Activated naive CD4-positive, alpha-beta T cell treated with anti-CD3 and anti-CD28 coated beads, Interleukin-2, amount 50 U/mL, for 24 hours (primary cell): Measurements from ENCODE around the gene AMIGO3.

ENCODE experiments used
- H3K27ac Mint-ChIP-seq: one replicate; pipeline ENCODE4 v1.8.0; 2021; ENCODE audit warnings: mild to moderate bottlenecking, mixed read lengths
- H3K27me3 Mint-ChIP-seq: one replicate; pipeline ENCODE4 v1.8.0; 2021; ENCODE audit warnings: mixed read lengths
- H3K36me3 Mint-ChIP-seq: one replicate; pipeline ENCODE4 v1.8.0; 2021; ENCODE audit warnings: mixed read lengths
- H3K4me1 Mint-ChIP-seq: one replicate; pipeline ENCODE4 v1.8.0; 2021; ENCODE audit warnings: mixed read lengths
- H3K4me3 Mint-ChIP-seq: one replicate; pipeline ENCODE4 v1.8.0; 2021; ENCODE audit warnings: mild to moderate bottlenecking, mixed read lengths
- H3K9me3 Mint-ChIP-seq: one replicate; pipeline ENCODE4 v1.8.0; 2021; ENCODE audit warnings: mixed read lengths

The AMIGO3 gene

GRCh38 chr3:49717959-49718857 lies 1.3 kb downstream of the AMIGO3 start:
- H3K9me3 Mint-ChIP-seq: no peaks in the 10 kb centered on the region
- H3K4me3 Mint-ChIP-seq: peak overlapping the region; percentile 84
- peaks cover 26% of the 10 kb centered on the region for H3K4me1 Mint-ChIP-seq
- no peaks in the 10 kb centered on the region for H3K27me3 Mint-ChIP-seq
- peak overlapping the region; percentile 46 for H3K27ac Mint-ChIP-seq
- peaks cover 2% of the 10 kb centered on the region for H3K36me3 Mint-ChIP-seq

DNA sequence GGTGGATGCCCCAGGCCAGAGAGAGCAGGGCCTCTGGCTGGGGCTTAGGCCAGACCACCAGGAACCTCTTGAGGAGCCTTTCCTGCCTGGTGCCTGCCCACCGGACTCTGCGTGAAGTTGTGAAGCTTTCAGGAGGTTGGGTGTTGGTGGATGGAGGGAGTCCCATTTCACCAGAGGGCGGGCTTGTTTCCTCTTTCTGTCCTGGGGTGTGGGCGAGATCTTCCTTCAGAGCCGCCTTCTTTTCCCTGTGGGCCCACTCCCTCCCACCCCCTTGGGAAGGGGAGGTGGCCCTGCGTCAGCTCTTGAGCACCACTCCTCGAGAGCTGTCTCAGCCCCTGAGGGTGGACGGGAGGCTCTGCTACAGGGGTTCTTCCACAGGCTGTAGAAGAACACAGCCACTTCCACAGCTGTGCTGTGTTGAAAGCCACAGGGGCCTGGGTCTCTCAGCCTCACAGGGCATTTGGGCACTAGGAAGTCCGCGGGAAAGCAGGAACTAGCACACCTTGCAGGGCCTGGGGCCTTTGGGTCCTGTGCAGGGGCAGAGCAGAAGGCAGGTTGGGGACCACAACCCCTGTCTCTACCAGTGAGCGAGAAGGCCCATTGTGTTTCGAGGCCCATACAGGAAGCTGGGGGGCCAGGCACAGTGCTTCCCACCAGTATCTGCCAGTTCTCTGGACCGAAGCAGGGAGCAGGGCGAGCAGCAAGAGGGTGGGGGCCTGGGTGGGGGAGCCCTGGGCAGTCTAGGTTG lies 2.1 kb downstream of the AMIGO3 start:
- no peaks in the 10 kb centered on the region for H3K27me3 Mint-ChIP-seq
- H3K4me3 Mint-ChIP-seq: no peak overlapping the region
- peaks cover 2% of the 10 kb centered on the region for H3K36me3 Mint-ChIP-seq
- H3K4me1 Mint-ChIP-seq: peaks cover 17% of the 10 kb centered on the region
- no peaks in the 10 kb centered on the region for H3K9me3 Mint-ChIP-seq
- no peak overlapping the region for H3K27ac Mint-ChIP-seq

DNA sequence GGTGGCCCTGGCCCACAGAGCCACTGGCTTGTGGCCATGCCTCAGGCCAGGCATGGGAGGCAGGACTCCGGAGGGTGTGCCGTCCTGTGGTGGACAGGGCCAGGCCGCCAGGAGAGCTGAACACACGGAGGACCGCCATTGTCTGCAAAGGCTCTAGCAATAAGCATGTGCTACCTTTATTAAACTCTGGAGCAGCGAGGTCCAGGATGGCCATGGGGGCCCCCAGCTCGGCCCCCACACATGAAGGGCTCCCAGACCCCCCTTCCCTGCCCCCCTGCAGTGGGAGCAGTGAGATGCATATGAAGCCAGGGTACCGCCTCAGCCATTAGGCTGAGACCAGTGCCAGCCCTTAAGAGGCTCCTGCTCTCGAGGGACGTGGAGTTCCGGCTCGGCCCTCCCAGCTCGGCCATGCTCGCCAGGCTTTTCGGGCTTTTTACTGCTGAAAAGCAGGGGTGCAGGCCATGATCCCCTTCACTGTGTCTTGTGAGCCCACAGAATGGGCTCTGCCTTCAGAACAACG lies 2.7 kb downstream of the AMIGO3 start:
- H3K36me3 Mint-ChIP-seq: peaks cover 2% of the 10 kb centered on the region
- no peak overlapping the region for H3K27ac Mint-ChIP-seq
- H3K4me3 Mint-ChIP-seq: no peak overlapping the region
- no peaks in the 10 kb centered on the region for H3K9me3 Mint-ChIP-seq
- H3K4me1 Mint-ChIP-seq: peaks cover 15% of the 10 kb centered on the region
- H3K27me3 Mint-ChIP-seq: no peaks in the 10 kb centered on the region

DNA sequence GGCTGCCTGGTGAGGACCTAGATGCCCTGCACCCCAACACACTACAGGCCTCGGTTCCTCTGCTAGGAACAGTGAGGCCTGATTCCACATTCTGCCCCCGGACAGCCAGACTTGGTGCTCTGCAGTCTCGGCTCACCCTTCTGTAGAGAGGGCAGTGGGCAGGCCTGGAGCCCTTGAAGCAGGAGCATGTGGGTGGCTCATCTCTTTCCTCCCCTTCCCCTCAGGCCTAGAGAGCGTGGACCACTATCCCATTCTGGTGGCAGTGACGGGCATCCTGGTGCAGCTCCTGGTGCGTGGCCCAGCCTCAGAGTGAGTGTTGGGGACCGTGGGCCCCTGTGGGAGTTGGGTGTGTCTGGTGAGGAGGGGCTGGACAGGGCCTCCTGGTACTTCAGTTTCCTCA lies 3.3 kb downstream of the AMIGO3 start:
- peaks cover 19% of the 10 kb centered on the region for H3K4me1 Mint-ChIP-seq
- no peak overlapping the region for H3K4me3 Mint-ChIP-seq
- H3K36me3 Mint-ChIP-seq: peaks cover 1% of the 10 kb centered on the region
- no peaks in the 10 kb centered on the region for H3K27me3 Mint-ChIP-seq
- H3K9me3 Mint-ChIP-seq: no peaks in the 10 kb centered on the region
- H3K27ac Mint-ChIP-seq: peak overlapping the region; percentile 17

- Mint-ChIP-seq H3K4me1 (peaks cover 19% of the 10 kb centered on the region), H3K27ac (no peak overlapping the region), H3K27me3 (no peaks in the 10 kb centered on the region), H3K4me3 (no peak overlapping the region), H3K36me3 (peaks cover 2% of the 10 kb centered on the region), H3K9me3 (no peaks in the 10 kb centered on the region)
Measured at GRCh38 chr3:49715611-49716121, 3.8 kb downstream of the AMIGO3 start.

GRCh38 chr3:49714728-49715550 lies 4.5 kb downstream of the AMIGO3 start:
- Mint-ChIP-seq H3K4me3 (no peak overlapping the region), H3K27ac (no peak overlapping the region), H3K4me1 (peaks cover 19% of the 10 kb centered on the region), H3K27me3 (no peaks in the 10 kb centered on the region), H3K9me3 (no peaks in the 10 kb centered on the region), H3K36me3 (peaks cover 2% of the 10 kb centered on the region)

- Mint-ChIP-seq H3K36me3 (peaks cover 2% of the 10 kb centered on the region), H3K9me3 (no peaks in the 10 kb centered on the region), H3K4me3 (no peak overlapping the region), H3K27ac (no peak overlapping the region), H3K27me3 (no peaks in the 10 kb centered on the region), H3K4me1 (peaks cover 5% of the 10 kb centered on the region)
Measured at GRCh38 chr3:49713336-49714105, 6.0 kb downstream of the AMIGO3 start.

DNA sequence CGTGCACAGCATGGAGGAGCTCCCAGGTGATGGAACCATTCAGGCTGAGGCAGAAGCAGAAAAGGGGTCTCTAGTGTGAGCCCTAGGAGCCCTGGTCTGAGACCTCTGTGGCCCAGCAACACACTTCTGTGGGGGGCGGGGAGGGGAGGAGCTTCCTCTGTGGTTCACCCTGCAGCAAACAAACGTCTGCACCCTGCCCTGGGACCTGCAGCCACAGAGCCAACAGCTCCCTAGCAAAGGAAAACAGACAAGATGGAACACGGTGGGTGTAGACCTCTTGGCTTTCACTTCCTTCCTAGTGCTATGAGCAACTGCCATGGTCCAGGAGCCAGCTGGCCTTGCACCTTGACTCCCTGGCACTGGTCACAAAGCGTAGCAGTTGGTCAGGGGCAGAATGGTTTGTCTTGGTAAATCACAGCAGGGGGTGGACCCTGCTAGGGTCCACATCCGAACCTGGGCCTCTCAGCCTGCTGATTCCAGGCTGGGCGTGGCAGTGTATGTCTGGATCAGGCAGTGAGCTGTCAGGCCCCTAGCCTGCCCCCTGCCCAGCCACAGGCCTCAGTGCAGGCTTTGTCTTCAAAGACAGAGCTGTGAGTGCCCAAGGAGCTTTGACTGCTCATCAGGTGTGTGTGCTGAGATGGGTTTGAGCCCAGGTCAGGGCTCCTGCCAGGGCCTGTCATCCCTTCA lies 6.7 kb downstream of the AMIGO3 start:
- Mint-ChIP-seq H3K36me3 (peaks cover 3% of the 10 kb centered on the region), H3K4me3 (no peak overlapping the region), H3K27ac (no peak overlapping the region), H3K4me1 (peaks cover 3% of the 10 kb centered on the region), H3K27me3 (no peaks in the 10 kb centered on the region), H3K9me3 (no peaks in the 10 kb centered on the region)

- Mint-ChIP-seq H3K4me1 (peaks cover 3% of the 10 kb centered on the region), H3K9me3 (no peaks in the 10 kb centered on the region), H3K27me3 (no peaks in the 10 kb centered on the region), H3K27ac (no peak overlapping the region), H3K36me3 (peaks cover 5% of the 10 kb centered on the region), H3K4me3 (no peak overlapping the region)
Measured at GRCh38 chr3:49712166-49712565, 7.3 kb downstream of the AMIGO3 start.

DNA sequence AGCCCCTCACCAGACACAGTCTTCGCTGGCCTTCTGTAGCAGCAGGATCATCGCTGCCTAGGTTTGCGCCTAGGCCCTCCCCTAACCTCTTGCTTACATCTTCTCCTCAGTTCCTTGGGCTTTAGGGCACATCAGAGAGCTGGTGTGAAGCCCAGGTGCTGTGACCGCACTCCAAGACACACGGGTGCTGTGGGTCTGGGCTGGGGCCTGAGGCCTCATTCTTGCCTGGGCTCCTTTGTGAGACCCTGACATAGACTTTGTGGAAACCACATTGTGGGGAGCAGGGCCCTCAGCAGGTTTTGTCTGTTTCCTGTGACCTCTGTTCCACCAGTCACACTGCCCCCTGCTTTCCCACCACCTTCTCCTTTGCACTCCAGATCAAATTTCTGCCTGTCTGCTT lies 8.0 kb downstream of the AMIGO3 start:
- Mint-ChIP-seq H3K4me1 (peaks cover 3% of the 10 kb centered on the region), H3K9me3 (no peaks in the 10 kb centered on the region), H3K4me3 (no peak overlapping the region), H3K36me3 (peaks cover 5% of the 10 kb centered on the region), H3K27ac (no peak overlapping the region), H3K27me3 (no peaks in the 10 kb centered on the region)

DNA sequence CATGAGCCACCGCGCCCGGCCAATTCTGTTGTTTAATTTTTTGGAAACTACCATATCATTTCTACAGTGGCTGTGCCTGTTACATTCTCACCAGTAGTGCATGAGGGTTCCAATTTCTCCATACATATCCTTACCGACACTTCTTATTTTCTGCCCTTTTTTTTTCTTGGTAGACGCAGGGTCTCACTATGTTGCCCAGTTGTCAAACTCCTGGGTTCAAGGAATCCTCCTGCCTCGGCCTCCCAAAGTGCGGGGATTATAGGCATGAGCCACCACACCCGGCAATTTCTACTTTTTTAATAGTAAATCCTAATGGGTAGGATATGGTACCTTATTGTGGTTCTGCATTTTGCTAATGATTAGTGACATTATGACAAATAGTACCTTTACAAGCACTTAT lies 9.6 kb downstream of the AMIGO3 start:
- Mint-ChIP-seq H3K9me3 (no peaks in the 10 kb centered on the region), H3K27me3 (no peaks in the 10 kb centered on the region), H3K27ac (peak overlapping the region; percentile 30), H3K4me3 (no peak overlapping the region), H3K36me3 (peaks cover 5% of the 10 kb centered on the region), H3K4me1 (peaks cover 3% of the 10 kb centered on the region)

- no peaks in the 10 kb centered on the region for H3K27me3 Mint-ChIP-seq
- H3K4me3 Mint-ChIP-seq: no peak overlapping the region
- H3K9me3 Mint-ChIP-seq: no peaks in the 10 kb centered on the region
- H3K4me1 Mint-ChIP-seq: peaks cover 3% of the 10 kb centered on the region
- H3K36me3 Mint-ChIP-seq: peaks cover 5% of the 10 kb centered on the region
- no peak overlapping the region for H3K27ac Mint-ChIP-seq
Measured at GRCh38 chr3:49707113-49707480, 12.4 kb downstream of the AMIGO3 start.

DNA sequence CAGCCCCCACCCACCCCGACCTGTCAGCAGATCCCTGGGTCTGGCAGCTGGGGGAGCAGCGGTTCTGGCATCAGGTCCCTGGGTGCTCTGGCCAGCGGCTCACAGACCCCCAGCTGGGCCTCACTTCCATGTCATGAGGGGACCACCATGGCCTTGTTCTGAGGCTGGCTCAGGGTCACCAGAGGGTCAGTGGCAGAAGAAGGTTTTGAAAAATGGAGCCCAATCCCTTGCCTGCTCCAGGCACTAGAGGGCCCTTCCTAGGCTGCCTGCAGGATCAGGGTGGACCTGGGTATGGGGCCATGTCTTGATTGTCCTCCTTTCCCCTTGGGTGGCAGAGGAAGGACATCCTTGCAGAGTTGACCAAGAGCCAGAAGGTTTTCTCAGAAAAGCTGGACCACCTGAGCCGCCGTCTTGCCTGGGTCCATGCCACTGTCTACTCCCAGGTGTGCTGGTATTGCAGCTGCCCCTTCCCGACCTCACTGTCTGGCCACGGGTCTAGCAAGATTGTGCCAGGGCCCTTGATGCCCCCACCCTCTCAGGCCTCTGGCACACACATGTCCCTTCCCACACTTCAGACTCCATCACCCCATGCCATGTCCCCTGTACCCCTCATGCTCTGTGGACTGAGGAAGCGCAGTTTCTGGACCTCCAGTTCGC lies 12.9 kb downstream of the AMIGO3 start:
- peaks cover 5% of the 10 kb centered on the region for H3K36me3 Mint-ChIP-seq
- H3K27me3 Mint-ChIP-seq: no peaks in the 10 kb centered on the region

More for the DNA sequence above, 12.9 kb downstream of the AMIGO3 start:
- Mint-ChIP-seq H3K4me1 (peaks cover 3% of the 10 kb centered on the region), H3K9me3 (no peaks in the 10 kb centered on the region), H3K4me3 (no peak overlapping the region), H3K27ac (no peak overlapping the region)
